GM23338 (cell line): ENCODE measurements around the gene DDIT3. TPM values are rescaled to one million over a fixed set of nuclear protein-coding genes. Genes with fewer than 3 reads are reported as not detected.

Source experiments
- ATAC-seq: fragments of 200-7000 bp; cut with Tn5 transposase; 3 replicates; pipeline ENCODE4 v1.9.1; 2020
- DNase-seq: peaks from one replicate; pipeline ENCODE4 v3.0.0-alpha.2; 2015; ENCODE audit warnings: low spot score
- H2AFZ ChIP-seq: fragments of 200-600 bp; sonication (generic); 2 replicates; pipeline ENCODE4 v1.8.0; 2016; ENCODE audit warnings: antibody characterized with exemption, mild to moderate bottlenecking, moderate library complexity
- H3F3A ChIP-seq: fragments of 200-600 bp; sonication (generic); replicated peaks from 2 replicates; pipeline ENCODE4 v1.8.0; 2017; ENCODE audit warnings: antibody characterized with exemption, mixed run types, low read depth
- H3K27ac ChIP-seq: fragments of 200-600 bp; sonication (generic); 2 replicates; pipeline ENCODE4 v1.6.1; 2016; ENCODE audit warnings: low read depth
- H3K27me3 ChIP-seq: fragments of 200-600 bp; sonication (generic); 2 replicates; pipeline ENCODE4 v1.8.0; 2016; ENCODE audit warnings: mild to moderate bottlenecking, mixed run types, moderate library complexity; ENCODE audit not compliant: insufficient read depth
- H3K36me3 ChIP-seq: fragments of 200-600 bp; sonication (generic); 2 replicates; pipeline ENCODE4 v1.8.0; 2016; ENCODE audit warnings: mild to moderate bottlenecking; ENCODE audit not compliant: insufficient read depth
- H3K4me1 ChIP-seq: fragments of 200-600 bp; sonication (generic); 2 replicates; pipeline ENCODE4 v1.8.0; 2016; ENCODE audit warnings: mild to moderate bottlenecking, moderate library complexity; ENCODE audit not compliant: insufficient read depth
- H3K4me2 ChIP-seq: fragments of 200-600 bp; sonication (generic); 2 replicates; pipeline ENCODE4 v1.7.1; 2017; ENCODE audit warnings: mixed run types
- H3K4me3 ChIP-seq: fragments of 200-600 bp; sonication (generic); 2 replicates; pipeline ENCODE4 v1.6.1; 2016; ENCODE audit warnings: mixed run types
- H3K79me2 ChIP-seq: fragments of 200-600 bp; sonication (generic); replicated peaks from 2 replicates; pipeline ENCODE4 v1.8.0; 2017; ENCODE audit warnings: mild to moderate bottlenecking; ENCODE audit not compliant: insufficient read depth
- H3K9me2 ChIP-seq: fragments of 200-600 bp; sonication (generic); 2 replicates; pipeline ENCODE4 v1.8.0; 2017; ENCODE audit not compliant: insufficient read depth
- H4K20me1 ChIP-seq: fragments of 200-600 bp; sonication (generic); replicated peaks from 2 replicates; pipeline ENCODE4 v1.8.0; 2017; ENCODE audit warnings: mild to moderate bottlenecking; ENCODE audit not compliant: insufficient read depth
- H3K27ac Mint-ChIP-seq: 2 replicates; pipeline ENCODE4 v1.8.0; 2020; ENCODE audit warnings: inconsistent platforms, mild to moderate bottlenecking, moderate library complexity, mixed read lengths
- H3K27me3 Mint-ChIP-seq: 3 replicates; pipeline ENCODE4 v1.8.0; 2022; ENCODE audit warnings: low read depth, mild to moderate bottlenecking, moderate library complexity, mixed read lengths, inconsistent platforms; ENCODE audit not compliant: insufficient read depth, poor library complexity
- H3K36me3 Mint-ChIP-seq: 3 replicates; pipeline ENCODE4 v1.8.0; 2021; ENCODE audit warnings: low read depth, mild to moderate bottlenecking, inconsistent platforms, moderate library complexity, mixed read lengths
- H3K4me1 Mint-ChIP-seq: 3 replicates; pipeline ENCODE4 v1.8.0; 2020; ENCODE audit warnings: mild to moderate bottlenecking, inconsistent platforms, mixed read lengths
- H3K4me3 Mint-ChIP-seq: 3 replicates; pipeline ENCODE4 v1.8.0; 2021; ENCODE audit warnings: moderate library complexity, mild to moderate bottlenecking, inconsistent platforms, mixed read lengths
- H3K9me3 Mint-ChIP-seq: 3 replicates; pipeline ENCODE4 v1.8.0; 2020; ENCODE audit warnings: moderate library complexity, mild to moderate bottlenecking, inconsistent platforms, mixed read lengths
- CREB1 ChIP-seq: fragments of 250-450 bp; sonication (Bioruptor Pico); IDR thresholded peaks from 2 replicates; pipeline ENCODE4 v1.5.0; 2020; ENCODE audit warnings: low read depth, mild to moderate bottlenecking, moderate library complexity
- EZH2 ChIP-seq: fragments of 200-600 bp; sonication (generic); IDR thresholded peaks from one replicate; pipeline ENCODE4 v1.8.0; 2017; ENCODE audit warnings: antibody characterized with exemption, mild to moderate bottlenecking, low read depth; ENCODE audit not compliant: unreplicated experiment
- EZH2phosphoT487 ChIP-seq: fragments of 200-600 bp; sonication (generic); IDR thresholded peaks from one replicate; pipeline ENCODE4 v1.8.1; 2018; ENCODE audit warnings: antibody characterized with exemption; ENCODE audit not compliant: unreplicated experiment
- JUNB ChIP-seq: IDR thresholded peaks from one replicate; pipeline ENCODE4 v1.6.1; 2016; ENCODE audit warnings: antibody characterized with exemption; ENCODE audit not compliant: unreplicated experiment
- NANOG ChIP-seq: IDR thresholded peaks from 2 replicates; pipeline ENCODE4 v1.6.1; 2016; ENCODE audit warnings: antibody characterized with exemption, borderline replicate concordance
- POLR2AphosphoS5 ChIP-seq: IDR thresholded peaks from 2 replicates; pipeline ENCODE4 v1.6.1; 2016; ENCODE audit warnings: antibody characterized with exemption, low read depth
- STAT1 ChIP-seq: IDR thresholded peaks from one replicate; pipeline ENCODE4 v1.6.1; 2016; ENCODE audit warnings: antibody characterized with exemption; ENCODE audit not compliant: unreplicated experiment
- ZNF331 ChIP-seq: fragments of 250-450 bp; sonication (Bioruptor Pico); IDR thresholded peaks from 2 replicates; pipeline ENCODE4 v1.5.0; 2020; ENCODE audit warnings: low read depth, mild to moderate bottlenecking, moderate library complexity
- long read RNA-seq: library from polyadenylated mRNA; unstranded; transcript quantifications from one replicate; pipeline ENCODE4 v2.0.0, GENCODE V29; 2020; ENCODE audit not compliant: unreplicated experiment
- polyA plus RNA-seq: library from polyadenylated mRNA; unstranded; fragments of >200 nt; fragmentation: Nextera tagmentation; extraction: Ambion mirVana; gene quantifications from 2 replicates; pipeline ENCODE4 v1.2.1, GENCODE V29; 2016
- total RNA-seq: library from RNA; depleted of rRNA; stranded (reverse); fragments of >200 nt; shearing (Covaris generic); gene quantifications from 2 replicates; pipeline ENCODE4 v1.2.3, GENCODE V29; 2014; rRNA removed
- TF ChIP-seq, protein P1 (sequence below): IDR thresholded peaks from one replicate; pipeline ENCODE4 v1.6.1; 2018; ENCODE audit warnings: antibody characterized with exemption; ENCODE audit not compliant: unreplicated experiment
- TF ChIP-seq, protein P2 (sequence below), 2 experiments: fragments of 200-600 bp in 1 of 2; sonication (generic) in 1 of 2; conservative IDR thresholded peaks; 2 replicates each; pipeline versions ENCODE4 v1.5.1 to v1.6.1; 2016 to 2017; ENCODE audit warnings: antibody characterized with exemption in 2 of 2, low read depth in 2 of 2, mild to moderate bottlenecking in 2 of 2, moderate library complexity in 1 of 2
- TF ChIP-seq, protein P3 (sequence below): fragments of 250-450 bp; sonication (Bioruptor Pico); IDR thresholded peaks from 2 replicates; pipeline ENCODE4 v1.5.0; 2020; ENCODE audit warnings: mild to moderate bottlenecking, moderate library complexity
- TF ChIP-seq, protein P4 (sequence below): IDR thresholded peaks from 2 replicates; pipeline ENCODE4 v1.6.1; 2016; ENCODE audit warnings: antibody characterized with exemption

DDIT3 gene, protein sequence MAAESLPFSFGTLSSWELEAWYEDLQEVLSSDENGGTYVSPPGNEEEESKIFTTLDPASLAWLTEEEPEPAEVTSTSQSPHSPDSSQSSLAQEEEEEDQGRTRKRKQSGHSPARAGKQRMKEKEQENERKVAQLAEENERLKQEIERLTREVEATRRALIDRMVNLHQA
- total RNA-seq (3.9 and 4.1 TPM in 2 replicates), polyA plus RNA-seq (11.7 and 12.5 TPM in 2 replicates)
- long read RNA-seq, transcript DDIT3-202 (4 exons, 872 nt), result minor isoform, 8 of 40 reads
- long read RNA-seq, transcript DDIT3-201 (4 exons, 906 nt), result major isoform, 27 of 40 reads
- long read RNA-seq, partial matches to known transcripts, result 0 of 40 reads
- long read RNA-seq, other reads (novel, unspliced or antisense), result 4 of 40 reads

DNA sequence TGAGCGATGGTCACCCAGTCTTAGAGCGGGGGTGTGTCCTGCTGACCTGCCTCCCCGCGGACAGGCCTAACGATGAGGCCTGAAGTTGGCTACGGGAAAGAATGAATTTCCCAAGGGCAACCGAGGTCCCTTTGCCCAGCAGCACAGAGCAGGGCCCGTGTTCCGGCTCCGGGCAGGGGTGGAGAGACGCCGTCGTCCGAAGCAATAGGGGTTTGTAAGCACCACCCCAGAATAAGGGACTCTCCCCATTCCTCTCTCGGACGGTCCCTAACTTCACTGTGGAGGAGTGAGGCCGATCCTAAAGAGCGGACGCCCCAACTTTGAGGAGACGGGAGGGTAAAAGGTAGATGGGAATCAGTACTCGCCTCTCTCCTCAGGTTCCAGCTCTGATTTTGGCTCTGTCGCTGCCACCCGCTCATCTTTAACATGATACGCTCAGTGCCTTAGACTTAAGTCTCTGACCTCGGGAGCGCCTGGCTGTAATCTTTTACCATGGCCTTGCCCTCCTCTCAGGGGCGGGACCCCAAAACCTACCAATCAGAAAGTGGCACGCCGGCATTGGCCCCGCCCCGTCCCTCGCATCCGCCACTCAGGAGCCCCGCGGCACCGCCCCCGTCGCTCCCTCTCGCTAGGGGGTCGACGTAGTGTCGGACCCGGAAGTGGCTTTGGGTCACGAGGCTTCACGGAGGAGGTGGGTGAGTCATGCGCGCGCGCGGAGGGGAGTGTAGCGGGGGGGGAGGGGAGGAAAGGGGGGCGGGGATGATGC lies at the start of gene DDIT3:
Gene DDIT3, minus strand, starts transcription at position 462 of the 766 bp plus-strand sequence. CDS start 3,108 bp downstream, outside the sequence.
- Histone ChIP-seq H3F3A (peaks cover 71% of the 10 kb centered on the region), H2AFZ (peak within 1 kb of the TSS; percentile 41; the same call in 1 of the 2 replicates), H3K79me2 (peaks cover 33% of the 10 kb centered on the region), H3K36me3 (peaks cover 26% of the 10 kb centered on the region), H4K20me1 (peaks cover 38% of the 10 kb centered on the region), H3K9me2 (no peaks in the 10 kb centered on the region), H3K27me3 (no peaks in the 10 kb centered on the region), H3K4me2 (peak within 1 kb of the TSS; percentile 99), H3K4me1 (peaks cover 39% of the 10 kb centered on the region), H3K27ac (peak within 1 kb of the TSS; percentile 98), H3K4me3 (peak within 1 kb of the TSS; percentile 82)
- DNase-seq, result peak; percentile 99
- peak within 1 kb of the TSS; percentile 83 for H3K4me3 Mint-ChIP-seq
- H3K27me3 Mint-ChIP-seq, result peaks cover 51% of the 10 kb centered on the region
- peaks cover 52% of the 10 kb centered on the region for H3K4me1 Mint-ChIP-seq
- H3K36me3 Mint-ChIP-seq, result peaks cover 51% of the 10 kb centered on the region
- peak; percentile 61 for ATAC-seq
- H3K9me3 Mint-ChIP-seq, result no peaks in the 10 kb centered on the region; the same call in 2 of the 3 replicates
- peak within 1 kb of the TSS; percentile 99 for H3K27ac Mint-ChIP-seq
- TF ChIP-seq JUNB (peak; percentile 68), ZNF331 (no peak), POLR2AphosphoS5 (peak; percentile 99), EZH2phosphoT487 (no peak), EZH2 (no peak), STAT1 (no peak), CREB1 (CRISPR knock-in tag) (peak; percentile 73; the same call in 1 of the 2 replicates), NANOG (no peak)
- TF ChIP-seq, protein P1, sequence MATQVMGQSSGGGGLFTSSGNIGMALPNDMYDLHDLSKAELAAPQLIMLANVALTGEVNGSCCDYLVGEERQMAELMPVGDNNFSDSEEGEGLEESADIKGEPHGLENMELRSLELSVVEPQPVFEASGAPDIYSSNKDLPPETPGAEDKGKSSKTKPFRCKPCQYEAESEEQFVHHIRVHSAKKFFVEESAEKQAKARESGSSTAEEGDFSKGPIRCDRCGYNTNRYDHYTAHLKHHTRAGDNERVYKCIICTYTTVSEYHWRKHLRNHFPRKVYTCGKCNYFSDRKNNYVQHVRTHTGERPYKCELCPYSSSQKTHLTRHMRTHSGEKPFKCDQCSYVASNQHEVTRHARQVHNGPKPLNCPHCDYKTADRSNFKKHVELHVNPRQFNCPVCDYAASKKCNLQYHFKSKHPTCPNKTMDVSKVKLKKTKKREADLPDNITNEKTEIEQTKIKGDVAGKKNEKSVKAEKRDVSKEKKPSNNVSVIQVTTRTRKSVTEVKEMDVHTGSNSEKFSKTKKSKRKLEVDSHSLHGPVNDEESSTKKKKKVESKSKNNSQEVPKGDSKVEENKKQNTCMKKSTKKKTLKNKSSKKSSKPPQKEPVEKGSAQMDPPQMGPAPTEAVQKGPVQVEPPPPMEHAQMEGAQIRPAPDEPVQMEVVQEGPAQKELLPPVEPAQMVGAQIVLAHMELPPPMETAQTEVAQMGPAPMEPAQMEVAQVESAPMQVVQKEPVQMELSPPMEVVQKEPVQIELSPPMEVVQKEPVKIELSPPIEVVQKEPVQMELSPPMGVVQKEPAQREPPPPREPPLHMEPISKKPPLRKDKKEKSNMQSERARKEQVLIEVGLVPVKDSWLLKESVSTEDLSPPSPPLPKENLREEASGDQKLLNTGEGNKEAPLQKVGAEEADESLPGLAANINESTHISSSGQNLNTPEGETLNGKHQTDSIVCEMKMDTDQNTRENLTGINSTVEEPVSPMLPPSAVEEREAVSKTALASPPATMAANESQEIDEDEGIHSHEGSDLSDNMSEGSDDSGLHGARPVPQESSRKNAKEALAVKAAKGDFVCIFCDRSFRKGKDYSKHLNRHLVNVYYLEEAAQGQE, result no peak
- TF ChIP-seq, protein P2, sequence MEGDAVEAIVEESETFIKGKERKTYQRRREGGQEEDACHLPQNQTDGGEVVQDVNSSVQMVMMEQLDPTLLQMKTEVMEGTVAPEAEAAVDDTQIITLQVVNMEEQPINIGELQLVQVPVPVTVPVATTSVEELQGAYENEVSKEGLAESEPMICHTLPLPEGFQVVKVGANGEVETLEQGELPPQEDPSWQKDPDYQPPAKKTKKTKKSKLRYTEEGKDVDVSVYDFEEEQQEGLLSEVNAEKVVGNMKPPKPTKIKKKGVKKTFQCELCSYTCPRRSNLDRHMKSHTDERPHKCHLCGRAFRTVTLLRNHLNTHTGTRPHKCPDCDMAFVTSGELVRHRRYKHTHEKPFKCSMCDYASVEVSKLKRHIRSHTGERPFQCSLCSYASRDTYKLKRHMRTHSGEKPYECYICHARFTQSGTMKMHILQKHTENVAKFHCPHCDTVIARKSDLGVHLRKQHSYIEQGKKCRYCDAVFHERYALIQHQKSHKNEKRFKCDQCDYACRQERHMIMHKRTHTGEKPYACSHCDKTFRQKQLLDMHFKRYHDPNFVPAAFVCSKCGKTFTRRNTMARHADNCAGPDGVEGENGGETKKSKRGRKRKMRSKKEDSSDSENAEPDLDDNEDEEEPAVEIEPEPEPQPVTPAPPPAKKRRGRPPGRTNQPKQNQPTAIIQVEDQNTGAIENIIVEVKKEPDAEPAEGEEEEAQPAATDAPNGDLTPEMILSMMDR (conservative IDR thresholded peaks at IDR 0.05; ENCODE audit: low read depth in 2 of 2), result no peak
- TF ChIP-seq, protein P3, sequence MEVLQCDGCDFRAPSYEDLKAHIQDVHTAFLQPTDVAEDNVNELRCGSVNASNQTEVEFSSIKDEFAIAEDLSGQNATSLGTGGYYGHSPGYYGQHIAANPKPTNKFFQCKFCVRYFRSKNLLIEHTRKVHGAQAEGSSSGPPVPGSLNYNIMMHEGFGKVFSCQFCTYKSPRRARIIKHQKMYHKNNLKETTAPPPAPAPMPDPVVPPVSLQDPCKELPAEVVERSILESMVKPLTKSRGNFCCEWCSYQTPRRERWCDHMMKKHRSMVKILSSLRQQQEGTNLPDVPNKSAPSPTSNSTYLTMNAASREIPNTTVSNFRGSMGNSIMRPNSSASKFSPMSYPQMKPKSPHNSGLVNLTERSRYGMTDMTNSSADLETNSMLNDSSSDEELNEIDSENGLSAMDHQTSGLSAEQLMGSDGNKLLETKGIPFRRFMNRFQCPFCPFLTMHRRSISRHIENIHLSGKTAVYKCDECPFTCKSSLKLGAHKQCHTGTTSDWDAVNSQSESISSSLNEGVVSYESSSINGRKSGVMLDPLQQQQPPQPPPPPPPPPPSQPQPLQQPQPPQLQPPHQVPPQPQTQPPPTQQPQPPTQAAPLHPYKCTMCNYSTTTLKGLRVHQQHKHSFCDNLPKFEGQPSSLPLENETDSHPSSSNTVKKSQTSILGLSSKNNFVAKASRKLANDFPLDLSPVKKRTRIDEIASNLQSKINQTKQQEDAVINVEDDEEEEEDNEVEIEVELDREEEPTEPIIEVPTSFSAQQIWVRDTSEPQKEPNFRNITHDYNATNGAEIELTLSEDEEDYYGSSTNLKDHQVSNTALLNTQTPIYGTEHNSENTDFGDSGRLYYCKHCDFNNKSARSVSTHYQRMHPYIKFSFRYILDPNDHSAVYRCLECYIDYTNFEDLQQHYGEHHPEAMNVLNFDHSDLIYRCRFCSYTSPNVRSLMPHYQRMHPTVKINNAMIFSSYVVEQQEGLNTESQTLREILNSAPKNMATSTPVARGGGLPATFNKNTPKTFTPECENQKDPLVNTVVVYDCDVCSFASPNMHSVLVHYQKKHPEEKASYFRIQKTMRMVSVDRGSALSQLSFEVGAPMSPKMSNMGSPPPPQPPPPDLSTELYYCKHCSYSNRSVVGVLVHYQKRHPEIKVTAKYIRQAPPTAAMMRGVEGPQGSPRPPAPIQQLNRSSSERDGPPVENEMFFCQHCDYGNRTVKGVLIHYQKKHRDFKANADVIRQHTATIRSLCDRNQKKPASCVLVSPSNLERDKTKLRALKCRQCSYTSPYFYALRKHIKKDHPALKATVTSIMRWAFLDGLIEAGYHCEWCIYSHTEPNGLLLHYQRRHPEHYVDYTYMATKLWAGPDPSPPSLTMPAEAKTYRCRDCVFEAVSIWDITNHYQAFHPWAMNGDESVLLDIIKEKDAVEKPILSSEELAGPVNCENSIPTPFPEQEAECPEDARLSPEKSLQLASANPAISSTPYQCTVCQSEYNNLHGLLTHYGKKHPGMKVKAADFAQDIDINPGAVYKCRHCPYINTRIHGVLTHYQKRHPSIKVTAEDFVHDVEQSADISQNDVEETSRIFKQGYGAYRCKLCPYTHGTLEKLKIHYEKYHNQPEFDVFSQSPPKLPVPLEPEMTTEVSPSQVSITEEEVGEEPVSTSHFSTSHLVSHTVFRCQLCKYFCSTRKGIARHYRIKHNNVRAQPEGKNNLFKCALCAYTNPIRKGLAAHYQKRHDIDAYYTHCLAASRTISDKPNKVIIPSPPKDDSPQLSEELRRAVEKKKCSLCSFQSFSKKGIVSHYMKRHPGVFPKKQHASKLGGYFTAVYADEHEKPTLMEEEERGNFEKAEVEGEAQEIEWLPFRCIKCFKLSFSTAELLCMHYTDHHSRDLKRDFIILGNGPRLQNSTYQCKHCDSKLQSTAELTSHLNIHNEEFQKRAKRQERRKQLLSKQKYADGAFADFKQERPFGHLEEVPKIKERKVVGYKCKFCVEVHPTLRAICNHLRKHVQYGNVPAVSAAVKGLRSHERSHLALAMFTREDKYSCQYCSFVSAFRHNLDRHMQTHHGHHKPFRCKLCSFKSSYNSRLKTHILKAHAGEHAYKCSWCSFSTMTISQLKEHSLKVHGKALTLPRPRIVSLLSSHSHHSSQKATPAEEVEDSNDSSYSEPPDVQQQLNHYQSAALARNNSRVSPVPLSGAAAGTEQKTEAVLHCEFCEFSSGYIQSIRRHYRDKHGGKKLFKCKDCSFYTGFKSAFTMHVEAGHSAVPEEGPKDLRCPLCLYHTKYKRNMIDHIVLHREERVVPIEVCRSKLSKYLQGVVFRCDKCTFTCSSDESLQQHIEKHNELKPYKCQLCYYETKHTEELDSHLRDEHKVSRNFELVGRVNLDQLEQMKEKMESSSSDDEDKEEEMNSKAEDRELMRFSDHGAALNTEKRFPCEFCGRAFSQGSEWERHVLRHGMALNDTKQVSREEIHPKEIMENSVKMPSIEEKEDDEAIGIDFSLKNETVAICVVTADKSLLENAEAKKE (CRISPR knock-in tag), result no peak
- TF ChIP-seq, protein P4, sequence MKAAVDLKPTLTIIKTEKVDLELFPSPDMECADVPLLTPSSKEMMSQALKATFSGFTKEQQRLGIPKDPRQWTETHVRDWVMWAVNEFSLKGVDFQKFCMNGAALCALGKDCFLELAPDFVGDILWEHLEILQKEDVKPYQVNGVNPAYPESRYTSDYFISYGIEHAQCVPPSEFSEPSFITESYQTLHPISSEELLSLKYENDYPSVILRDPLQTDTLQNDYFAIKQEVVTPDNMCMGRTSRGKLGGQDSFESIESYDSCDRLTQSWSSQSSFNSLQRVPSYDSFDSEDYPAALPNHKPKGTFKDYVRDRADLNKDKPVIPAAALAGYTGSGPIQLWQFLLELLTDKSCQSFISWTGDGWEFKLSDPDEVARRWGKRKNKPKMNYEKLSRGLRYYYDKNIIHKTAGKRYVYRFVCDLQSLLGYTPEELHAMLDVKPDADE, result peak; percentile 63; the same call in 1 of the 2 replicates
